HG02678 (cell line): Measurements from ENCODE around the gene ZNF226.
A peak's percentile ranks its signal among the peaks of the same experiment; 100 is the strongest.
"Not testable (repeated sequence)": the region's sequence is repeated elsewhere in the genome, so short reads cannot be mapped to it uniquely, and the experiment has no call there.

Experiments used
- ATAC-seq: cut with Tn5 transposase; IDR thresholded peaks from one replicate; pipeline ENCODE4 v1.9.1; 2021; ENCODE audit warnings: mild to moderate bottlenecking, moderate library complexity; ENCODE audit not compliant: unreplicated experiment

Gene ZNF226

GRCh38 chr19:44207126-44207803 lies 42.4 kb downstream of the ZNF226 start:
- peak; percentile 94 for ATAC-seq

- peak; percentile 88 for ATAC-seq
Measured at GRCh38 chr19:44212250-44212865, 47.5 kb downstream of the ZNF226 start, which contains the start of gene ZNF227. Gene ZNF227, plus strand, starts transcription at chr19:44212532. Its CDS starts 5,261 bp downstream, at chr19:44217793.

DNA sequence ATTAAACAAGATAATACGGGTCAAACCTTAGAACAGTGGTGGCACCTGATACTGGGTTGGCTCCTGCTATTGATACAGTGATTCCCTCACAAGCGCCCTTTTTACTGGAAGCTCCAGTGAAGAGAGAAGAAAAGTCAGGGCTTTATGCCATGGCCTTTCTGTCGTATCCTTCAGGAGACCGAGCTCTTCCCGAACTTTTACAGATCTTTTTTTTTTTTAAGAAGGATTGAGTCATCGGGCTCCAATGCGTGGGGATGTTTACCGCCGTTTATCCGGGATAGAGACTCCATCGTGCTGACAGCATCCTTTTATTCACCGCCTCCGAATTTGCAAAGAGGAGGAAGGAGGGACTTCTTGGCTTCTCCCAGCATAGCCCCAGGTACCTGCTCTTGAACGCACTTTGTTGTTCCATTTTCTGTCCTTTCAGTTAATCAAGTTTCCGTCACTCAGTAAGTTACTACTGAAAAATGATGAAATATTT lies 48.0 kb downstream of the ZNF226 start:
- ATAC-seq = no peak

DNA sequence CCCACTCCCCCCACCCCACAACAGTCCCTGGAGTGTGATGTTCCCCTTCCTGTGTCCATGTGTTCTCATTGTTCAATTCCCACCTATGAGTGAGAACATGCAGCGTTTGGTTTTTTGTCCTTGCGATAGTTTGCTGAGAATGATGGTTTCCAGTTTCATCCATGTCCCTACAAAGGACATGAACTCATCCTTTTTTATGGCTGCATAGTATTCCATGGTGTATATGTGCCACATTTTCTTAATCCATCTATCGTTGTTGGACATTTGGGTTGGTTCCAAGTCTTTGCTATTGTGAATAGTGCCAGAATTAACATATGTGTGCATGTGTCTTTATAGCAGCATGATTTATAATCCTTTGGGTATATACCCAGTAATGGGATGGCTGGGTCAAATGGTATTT lies 55.0 kb downstream of the ZNF226 start:
- ATAC-seq = not testable (repeated sequence)

GRCh38 chr19:44220761-44221160 lies 55.9 kb downstream of the ZNF226 start:
- not testable (repeated sequence) for ATAC-seq

DNA sequence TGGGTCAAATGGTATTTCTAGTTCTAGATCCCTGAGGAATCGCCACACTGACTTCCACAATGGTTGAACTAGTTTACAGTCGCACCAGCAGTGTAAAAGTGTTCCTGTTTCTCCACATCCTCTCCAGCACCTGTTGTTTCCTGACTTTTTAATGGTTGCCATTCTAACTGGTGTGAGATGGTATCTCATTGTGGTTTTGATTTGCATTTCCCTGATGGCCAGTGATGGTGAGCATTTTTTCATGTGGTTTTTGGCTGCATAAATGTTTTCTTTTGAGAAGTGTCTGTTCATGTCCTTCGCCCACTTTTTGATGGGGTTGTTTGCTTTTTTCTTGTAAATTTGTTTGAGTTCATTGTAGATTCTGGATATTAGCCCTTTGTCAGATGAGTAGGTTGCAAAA lies 56.4 kb downstream of the ZNF226 start:
- ATAC-seq = not testable (repeated sequence)
